Raji (cell line): ENCODE measurements around the gene SEC14L1.

Source experiments
- POLR2A ChIP-seq: IDR thresholded peaks from 2 replicates; pipeline ENCODE4 v1.6.1; 2011; ENCODE audit warnings: low read depth, low read length, control low read depth; ENCODE audit not compliant: insufficient read depth

Gene SEC14L1

GRCh38 chr17:77129568-77130301 is 11.0 kb upstream of the SEC14L1 start:
- no peak for TF ChIP-seq POLR2A

GRCh38 chr17:77130525-77130924 is 10.2 kb upstream of the SEC14L1 start:
- no peak for TF ChIP-seq POLR2A

GRCh38 chr17:77131904-77132303 is 8.9 kb upstream of the SEC14L1 start:
- no peak for TF ChIP-seq POLR2A

GRCh38 chr17:77132411-77133086 is 8.2 kb upstream of the SEC14L1 start:
- no peak for TF ChIP-seq POLR2A

GRCh38 chr17:77133087-77133638 is 7.6 kb upstream of the SEC14L1 start:
- TF ChIP-seq POLR2A: no peak

- TF ChIP-seq POLR2A: no peak
Observed at GRCh38 chr17:77136420-77136767, 4.4 kb upstream of the SEC14L1 start.

GRCh38 chr17:77137111-77137510 is 3.7 kb upstream of the SEC14L1 start:
- no peak for TF ChIP-seq POLR2A

DNA sequence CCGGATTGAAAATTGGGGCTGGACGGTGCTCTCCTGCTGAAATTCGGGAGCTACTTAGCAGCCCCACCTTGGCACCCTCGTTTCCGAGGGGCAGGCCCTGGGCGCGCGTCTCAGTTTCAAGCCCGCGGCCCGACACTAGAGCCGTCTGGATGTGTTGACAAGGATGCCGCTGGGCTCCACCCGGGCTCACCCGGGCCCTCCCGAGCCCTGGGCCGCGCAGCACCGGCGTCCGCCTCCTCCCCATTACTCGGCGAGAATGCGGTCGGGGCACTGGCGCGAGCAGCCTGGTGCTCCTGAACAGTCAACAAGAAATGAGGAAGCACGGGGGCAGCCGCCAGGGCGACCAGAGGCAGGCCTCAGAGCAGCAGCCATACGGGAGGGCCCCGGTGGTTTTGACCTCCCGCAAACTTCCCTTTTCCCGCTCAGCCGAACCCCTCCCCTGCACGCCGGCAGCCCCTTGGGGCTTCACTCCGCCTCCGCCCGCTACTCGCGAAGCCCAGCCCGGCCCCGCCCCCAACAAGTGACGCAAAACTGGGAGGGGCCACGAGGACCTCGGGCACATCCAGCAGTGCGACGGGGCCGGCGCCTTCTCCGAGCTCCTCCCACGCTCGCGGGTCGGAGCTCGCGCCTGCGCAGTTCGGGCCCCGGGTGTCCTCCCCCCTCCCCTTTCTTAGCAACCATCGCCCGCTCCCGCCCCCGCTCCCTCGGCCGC is 447 bp upstream of the SEC14L1 start:
- TF ChIP-seq POLR2A: peak; percentile 85

- TF ChIP-seq POLR2A: no peak
Observed at GRCh38 chr17:77141846-77142449, 1.2 kb downstream of the SEC14L1 start.

DNA sequence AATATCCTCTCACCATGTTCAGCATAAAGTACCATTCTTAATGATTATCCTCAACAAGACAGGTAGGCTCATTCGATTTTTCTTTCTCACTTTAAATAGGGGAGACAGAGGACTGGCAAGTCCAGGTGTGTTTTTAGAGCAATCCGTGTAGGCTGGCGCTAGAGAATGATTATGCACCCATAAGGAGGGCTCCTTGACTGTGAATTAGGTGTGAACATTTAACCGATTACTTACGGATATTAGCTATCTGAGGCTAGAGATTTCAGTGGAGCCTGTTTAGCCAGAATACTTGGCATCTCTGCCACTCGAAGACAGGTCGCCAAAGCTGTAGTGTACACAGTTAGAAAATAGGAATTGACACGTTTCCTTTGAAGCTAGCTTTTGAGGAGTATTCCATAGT is 1.9 kb downstream of the SEC14L1 start:
- TF ChIP-seq POLR2A: no peak

DNA sequence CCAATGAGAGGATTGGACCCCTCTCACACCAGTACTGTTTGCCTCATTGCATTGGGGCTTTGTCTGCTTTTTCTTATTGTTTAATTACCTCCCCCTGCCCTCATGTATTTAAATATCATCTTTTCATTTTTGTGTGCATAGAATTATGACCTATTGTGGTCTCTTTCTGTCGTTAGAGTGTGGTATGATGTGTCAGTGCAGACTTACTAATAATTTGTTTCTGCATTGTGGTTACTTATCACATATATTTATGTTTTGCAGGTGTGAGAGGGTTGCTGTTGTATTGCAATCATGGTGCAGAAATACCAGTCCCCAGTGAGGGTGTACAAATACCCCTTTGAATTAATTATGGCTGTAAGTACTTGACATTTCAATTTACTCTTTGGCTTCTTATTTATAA is 2.5 kb downstream of the SEC14L1 start:
- peak; percentile 36; the same call in 1 of the 2 replicates for TF ChIP-seq POLR2A

DNA sequence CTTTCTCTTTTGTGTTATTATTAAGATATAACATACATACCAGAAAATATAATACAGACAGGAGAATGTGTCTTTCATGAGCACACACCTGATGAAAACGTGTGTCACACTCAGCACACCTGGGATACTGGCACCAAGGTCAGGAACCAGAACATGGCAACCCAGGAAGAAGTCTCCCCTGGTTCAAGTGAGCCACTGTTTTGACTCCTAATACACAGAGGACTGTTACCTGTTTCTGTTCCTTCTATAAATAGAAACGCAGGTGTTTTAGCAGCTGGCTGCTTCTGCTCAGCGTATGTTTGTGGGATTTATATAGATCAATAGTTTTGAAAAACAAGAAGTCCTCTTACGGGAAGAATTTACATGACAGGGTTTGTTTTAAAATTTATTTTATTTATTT is 3.5 kb downstream of the SEC14L1 start:
- peak; percentile 28; the same call in 1 of the 2 replicates for TF ChIP-seq POLR2A

GRCh38 chr17:77145224-77145611 is 4.4 kb downstream of the SEC14L1 start:
- no peak for TF ChIP-seq POLR2A

GRCh38 chr17:77145612-77146245 is 5.0 kb downstream of the SEC14L1 start:
- TF ChIP-seq POLR2A: no peak

DNA sequence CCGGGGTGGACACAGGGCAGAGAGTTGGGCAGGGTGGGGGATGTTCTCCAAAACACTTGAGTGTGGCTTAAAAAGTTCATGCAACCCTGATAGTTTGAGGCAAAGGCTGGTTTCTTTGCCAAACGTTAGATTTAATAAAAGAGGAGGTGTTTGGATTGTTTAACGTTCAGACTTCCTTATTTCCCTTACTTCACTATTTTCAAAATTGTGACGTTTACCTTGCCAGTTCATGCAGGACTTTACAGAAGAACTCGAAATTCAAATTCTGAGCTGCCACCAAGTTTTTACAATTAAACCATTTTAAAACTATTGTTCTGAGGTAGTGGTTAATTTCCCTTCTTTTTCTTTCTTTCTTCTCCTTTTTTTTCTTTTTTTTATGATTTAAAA is 5.5 kb downstream of the SEC14L1 start:
- no peak for TF ChIP-seq POLR2A

- TF ChIP-seq POLR2A: no peak
Observed at GRCh38 chr17:77146882-77147281, 6.1 kb downstream of the SEC14L1 start.

- TF ChIP-seq POLR2A: no peak
Observed at GRCh38 chr17:77147357-77147801, 6.6 kb downstream of the SEC14L1 start.
